Mesenchymal stem cell (in vitro differentiated cells and primary cell): ENCODE results near the gene CEP128.

Source experiments
- DNase-seq: peaks from one replicate; pipeline ENCODE4 v3.0.0-alpha.2; 2013
- H2AFZ ChIP-seq: one replicate; pipeline ENCODE4 v1.6.1; 2013; ENCODE audit warnings: low read depth, mild to moderate bottlenecking, control low read depth, inconsistent platforms, low read length, moderate library complexity
- H2AK5ac ChIP-seq: 2 replicates; pipeline ENCODE4 v1.6.1; 2013; ENCODE audit warnings: low read length, moderate library complexity, mild to moderate bottlenecking, inconsistent platforms; ENCODE audit not compliant: severe bottlenecking
- H2BK120ac ChIP-seq: one replicate; pipeline ENCODE4 v1.6.1; 2013; ENCODE audit warnings: low read depth, mild to moderate bottlenecking, inconsistent platforms, low read length, moderate library complexity
- H2BK12ac ChIP-seq, 2 experiments: one replicate each; pipeline ENCODE4 v1.6.1; 2013; ENCODE audit warnings: inconsistent platforms in 2 of 2, low read length in 2 of 2, mild to moderate bottlenecking in 2 of 2, moderate library complexity in 2 of 2, control low read depth in 1 of 2
- H2BK15ac ChIP-seq: one replicate; pipeline ENCODE4 v1.6.1; 2013; ENCODE audit warnings: mild to moderate bottlenecking, low read depth, inconsistent platforms; ENCODE audit not compliant: poor library complexity, severe bottlenecking
- H2BK5ac ChIP-seq: 2 replicates; pipeline ENCODE4 v1.6.1; 2013; ENCODE audit warnings: low read depth, mild to moderate bottlenecking, low read length, control low read depth, inconsistent platforms; ENCODE audit not compliant: poor library complexity, severe bottlenecking
- H3K14ac ChIP-seq, 2 experiments: one replicate each; pipeline ENCODE4 v1.6.1; 2013; ENCODE audit warnings: inconsistent platforms in 2 of 2, low read length in 2 of 2, control low read depth in 1 of 2, mild to moderate bottlenecking in 1 of 2, moderate library complexity in 1 of 2
- H3K18ac ChIP-seq, 2 experiments: one replicate each; pipeline ENCODE4 v1.6.1; 2013; ENCODE audit warnings: inconsistent platforms in 2 of 2, low read length in 2 of 2, control low read depth in 1 of 2, low read depth in 1 of 2, mild to moderate bottlenecking in 1 of 2
- H3K23ac ChIP-seq, 2 experiments: one replicate each; pipeline ENCODE4 v1.6.1; 2013; ENCODE audit warnings: inconsistent platforms in 2 of 2, low read length in 2 of 2, mild to moderate bottlenecking in 2 of 2, moderate library complexity in 2 of 2, control low read depth in 1 of 2
- H3K27ac ChIP-seq: 2 replicates; pipeline ENCODE4 v1.5.1; 2013; ENCODE audit warnings: mild to moderate bottlenecking, moderate library complexity, low read length, control low read depth, inconsistent platforms; ENCODE audit not compliant: poor library complexity, severe bottlenecking
- H3K27me3 ChIP-seq, 2 experiments: 2 replicates each; pipeline versions ENCODE4 v1.6.1 to v1.7.0; 2013; ENCODE audit warnings: low read length in 2 of 2, mild to moderate bottlenecking in 2 of 2, moderate library complexity in 2 of 2, control low read depth in 1 of 2, inconsistent platforms in 1 of 2; ENCODE audit not compliant: control insufficient read depth in 1 of 2, insufficient read depth in 1 of 2
- H3K36me3 ChIP-seq, 2 experiments: 2 replicates each; pipeline versions ENCODE4 v1.6.1 to v1.7.0; 2013; ENCODE audit warnings: low read length in 2 of 2, control low read depth in 1 of 2, inconsistent platforms in 1 of 2, low read depth in 1 of 2, mild to moderate bottlenecking in 1 of 2; ENCODE audit not compliant: insufficient read depth in 2 of 2, control insufficient read depth in 1 of 2
- H3K4ac ChIP-seq, 2 experiments: one replicate each; pipeline ENCODE4 v1.6.1; 2013; ENCODE audit warnings: inconsistent platforms in 2 of 2, low read length in 2 of 2, mild to moderate bottlenecking in 2 of 2, moderate library complexity in 2 of 2, control low read depth in 1 of 2, low read depth in 1 of 2
- H3K4me1 ChIP-seq: 2 replicates; pipeline ENCODE4 v1.6.1; 2013; ENCODE audit warnings: low read depth, low read length, control low read depth; ENCODE audit not compliant: control insufficient read depth, insufficient read depth
- H3K4me2 ChIP-seq: 2 replicates; pipeline ENCODE4 v1.6.1; 2013; ENCODE audit warnings: low read length, mild to moderate bottlenecking, inconsistent platforms; ENCODE audit not compliant: poor library complexity, severe bottlenecking
- H3K4me3 ChIP-seq, 2 experiments: 2 replicates each; pipeline versions ENCODE4 v1.5.1 to v1.7.0; 2013; ENCODE audit warnings: low read length in 2 of 2, mild to moderate bottlenecking in 2 of 2, control low read depth in 1 of 2, low read depth in 1 of 2; ENCODE audit not compliant: insufficient read depth in 1 of 2
- H3K79me1 ChIP-seq: replicated peaks from 2 replicates; pipeline ENCODE4 v1.6.1; 2013; ENCODE audit warnings: mild to moderate bottlenecking, control low read depth, low read length, inconsistent platforms; ENCODE audit not compliant: poor library complexity, severe bottlenecking
- H3K9ac ChIP-seq: 2 replicates; pipeline ENCODE4 v1.7.0; 2013; ENCODE audit warnings: mild to moderate bottlenecking, low read length, moderate library complexity
- H3K9me3 ChIP-seq: 2 replicates; pipeline ENCODE4 v1.7.0; 2013; ENCODE audit warnings: mild to moderate bottlenecking, low read length; ENCODE audit not compliant: control insufficient read depth
- H4K8ac ChIP-seq: one replicate; pipeline ENCODE4 v1.6.1; 2013; ENCODE audit warnings: inconsistent platforms, mild to moderate bottlenecking, low read length, moderate library complexity
- H4K91ac ChIP-seq: one replicate; pipeline ENCODE4 v1.6.1; 2013; ENCODE audit warnings: mild to moderate bottlenecking, low read length, inconsistent platforms
- WGBS: methylation state at CpG from one replicate; pipeline ENCODE4 v1.1.7; 2013; ENCODE audit warnings: mixed read lengths; 5-methylcytosine and 5-hydroxymethylcytosine counted together

Gene CEP128

DNA sequence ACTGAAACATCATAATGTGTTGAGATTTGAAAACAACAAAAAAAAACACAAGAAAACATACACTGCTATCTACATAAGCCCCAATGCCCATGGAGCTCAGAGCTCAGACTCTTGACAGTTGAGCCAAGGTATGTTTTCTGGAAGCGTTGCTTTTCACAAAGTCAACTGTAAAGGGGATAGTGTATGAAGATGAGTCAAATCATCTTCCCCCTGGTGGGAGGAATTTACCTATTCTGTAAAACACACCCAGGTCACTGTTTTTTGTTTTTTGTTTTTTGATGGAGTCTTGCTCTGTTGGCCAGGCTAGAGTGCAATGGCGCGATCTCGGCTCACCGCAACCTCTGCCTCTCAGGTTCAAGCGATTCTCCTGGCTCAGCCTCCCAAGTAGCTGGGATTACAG, 368.9 kb downstream of the CEP128 start:
- Histone ChIP-seq H2BK5ac (no peak overlapping the region), H4K91ac (no peak overlapping the region), H3K23ac (no peak overlapping the region), H2BK12ac (no peak overlapping the region), H2BK120ac (no peak overlapping the region), H3K4me3 (no peak overlapping the region), H4K8ac (no peak overlapping the region), H3K9me3 (no peaks in the 10 kb centered on the region), H2AK5ac (no peak overlapping the region), H3K4me1 (no peaks in the 10 kb centered on the region), H3K27me3 (no peaks in the 10 kb centered on the region), H3K18ac (no peak overlapping the region), H3K4me2 (no peak overlapping the region), H3K79me1 (no peaks in the 10 kb centered on the region), H3K4ac (no peak overlapping the region), H3K9ac (no peak overlapping the region), H3K27ac (no peak overlapping the region), H2BK15ac (no peak overlapping the region), H2AFZ (no peak overlapping the region), H3K36me3 (no peaks in the 10 kb centered on the region), H3K14ac (no peak overlapping the region)
- 98% methylated on average over 6 of the region's 6 CpGs for WGBS
- no peak for DNase-seq

- Histone ChIP-seq H3K27me3 (no peaks in the 10 kb centered on the region), H3K36me3 (no peaks in the 10 kb centered on the region), H2BK120ac (no peak overlapping the region), H3K4me3 (no peak overlapping the region), H2BK12ac (no peak overlapping the region), H2BK15ac (no peak overlapping the region), H2AK5ac (no peak overlapping the region), H3K9me3 (no peaks in the 10 kb centered on the region), H4K91ac (no peak overlapping the region), H3K14ac (no peak overlapping the region), H3K79me1 (no peaks in the 10 kb centered on the region), H2BK5ac (no peak overlapping the region), H2AFZ (no peak overlapping the region), H3K4me2 (no peak overlapping the region), H3K18ac (no peak overlapping the region), H3K4me1 (no peaks in the 10 kb centered on the region), H3K4ac (no peak overlapping the region), H3K9ac (no peak overlapping the region), H3K23ac (no peak overlapping the region), H3K27ac (no peak overlapping the region), H4K8ac (no peak overlapping the region)
- 100% methylated on average over 2 of the region's 3 CpGs for whole genome bisulfite sequencing
- DNase-seq = no peak
Measured at GRCh38 chr14:80570930-80571298, 370.6 kb downstream of the CEP128 start.

DNA sequence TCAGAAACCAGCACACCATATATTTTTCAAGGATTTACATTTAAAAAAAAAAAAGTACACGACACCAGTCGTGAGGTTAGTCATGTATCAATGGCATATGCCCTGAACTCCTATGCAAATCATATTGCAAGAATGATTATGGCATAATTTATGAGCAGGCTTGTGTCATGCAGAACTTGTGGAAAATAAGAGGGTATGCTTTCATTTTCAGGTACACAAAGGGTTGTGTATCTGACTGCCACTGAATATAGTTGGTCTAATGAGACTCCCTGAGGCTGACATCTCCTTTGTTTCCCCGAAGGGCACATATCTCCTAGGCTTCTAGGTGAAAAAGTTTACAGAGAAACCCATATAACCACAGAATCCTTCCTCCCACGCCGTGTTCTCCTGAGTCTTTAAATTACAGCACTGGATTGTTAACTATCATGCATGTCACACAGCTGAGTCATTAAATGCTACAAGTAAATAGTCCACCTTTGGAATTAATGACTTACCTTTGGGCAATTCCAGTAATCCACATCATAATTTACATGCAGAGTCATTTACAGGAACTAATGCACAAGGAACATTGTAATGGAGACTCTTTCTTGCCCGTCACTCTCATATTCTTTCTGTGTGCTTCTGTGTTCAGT, 373.5 kb downstream of the CEP128 start:
- no peak overlapping the region for H3K18ac ChIP-seq
- no peak overlapping the region for H3K9ac ChIP-seq
- H2AK5ac ChIP-seq = no peak overlapping the region
- H3K27ac ChIP-seq = no peak overlapping the region
- no peak overlapping the region for H4K8ac ChIP-seq
- no peak overlapping the region for H3K23ac ChIP-seq
- no peak overlapping the region for H3K14ac ChIP-seq
- WGBS = 53% methylated on average over 6 of the region's 6 CpGs
- no peak overlapping the region for H2BK120ac ChIP-seq
- peak; percentile 29 for DNase-seq
- no peaks in the 10 kb centered on the region for H3K27me3 ChIP-seq
- H2BK5ac ChIP-seq = no peak overlapping the region
- H3K79me1 ChIP-seq = no peaks in the 10 kb centered on the region
- no peaks in the 10 kb centered on the region for H3K4me1 ChIP-seq
- H3K4ac ChIP-seq = no peak overlapping the region
- no peak overlapping the region for H3K4me3 ChIP-seq
- H2BK15ac ChIP-seq = no peak overlapping the region
- no peaks in the 10 kb centered on the region for H3K36me3 ChIP-seq
- no peaks in the 10 kb centered on the region for H3K9me3 ChIP-seq
- H2BK12ac ChIP-seq = no peak overlapping the region
- H3K4me2 ChIP-seq = peak overlapping the region; percentile 10
- H2AFZ ChIP-seq = no peak overlapping the region
- no peak overlapping the region for H4K91ac ChIP-seq

- Histone ChIP-seq H3K23ac (no peak overlapping the region), H3K9ac (no peak overlapping the region), H2AFZ (no peak overlapping the region), H2BK15ac (no peak overlapping the region), H3K4ac (no peak overlapping the region), H3K27ac (no peak overlapping the region), H2BK12ac (no peak overlapping the region), H2AK5ac (no peak overlapping the region), H3K4me2 (no peak overlapping the region), H3K4me1 (no peaks in the 10 kb centered on the region), H4K91ac (no peak overlapping the region), H2BK5ac (no peak overlapping the region), H3K18ac (no peak overlapping the region), H2BK120ac (no peak overlapping the region), H3K79me1 (no peaks in the 10 kb centered on the region), H3K4me3 (no peak overlapping the region), H4K8ac (no peak overlapping the region), H3K36me3 (no peaks in the 10 kb centered on the region), H3K14ac (no peak overlapping the region), H3K9me3 (no peaks in the 10 kb centered on the region), H3K27me3 (no peaks in the 10 kb centered on the region)
- 86% methylated on average over 5 of the region's 5 CpGs for WGBS
- DNase-seq = no peak
Measured at GRCh38 chr14:80565001-80565400, 376.5 kb downstream of the CEP128 start.
